Fibroblast of skin of right biceps (primary cell): ENCODE measurements around the gene RIC8B.
A peak's percentile ranks its signal among the peaks of the same experiment; 100 is the strongest.
"Not testable (repeated sequence)": the region's sequence is repeated elsewhere in the genome, so short reads cannot be mapped to it uniquely, and the experiment has no call there.

Experiments used
- DNase-seq: peaks from one replicate; pipeline ENCODE4 v3.0.0-alpha.2; 2013

RIC8B gene, protein sequence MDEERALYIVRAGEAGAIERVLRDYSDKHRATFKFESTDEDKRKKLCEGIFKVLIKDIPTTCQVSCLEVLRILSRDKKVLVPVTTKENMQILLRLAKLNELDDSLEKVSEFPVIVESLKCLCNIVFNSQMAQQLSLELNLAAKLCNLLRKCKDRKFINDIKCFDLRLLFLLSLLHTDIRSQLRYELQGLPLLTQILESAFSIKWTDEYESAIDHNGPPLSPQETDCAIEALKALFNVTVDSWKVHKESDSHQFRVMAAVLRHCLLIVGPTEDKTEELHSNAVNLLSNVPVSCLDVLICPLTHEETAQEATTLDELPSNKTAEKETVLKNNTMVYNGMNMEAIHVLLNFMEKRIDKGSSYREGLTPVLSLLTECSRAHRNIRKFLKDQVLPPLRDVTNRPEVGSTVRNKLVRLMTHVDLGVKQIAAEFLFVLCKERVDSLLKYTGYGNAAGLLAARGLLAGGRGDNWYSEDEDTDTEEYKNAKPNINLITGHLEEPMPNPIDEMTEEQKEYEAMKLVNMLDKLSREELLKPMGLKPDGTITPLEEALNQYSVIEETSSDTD

DNA sequence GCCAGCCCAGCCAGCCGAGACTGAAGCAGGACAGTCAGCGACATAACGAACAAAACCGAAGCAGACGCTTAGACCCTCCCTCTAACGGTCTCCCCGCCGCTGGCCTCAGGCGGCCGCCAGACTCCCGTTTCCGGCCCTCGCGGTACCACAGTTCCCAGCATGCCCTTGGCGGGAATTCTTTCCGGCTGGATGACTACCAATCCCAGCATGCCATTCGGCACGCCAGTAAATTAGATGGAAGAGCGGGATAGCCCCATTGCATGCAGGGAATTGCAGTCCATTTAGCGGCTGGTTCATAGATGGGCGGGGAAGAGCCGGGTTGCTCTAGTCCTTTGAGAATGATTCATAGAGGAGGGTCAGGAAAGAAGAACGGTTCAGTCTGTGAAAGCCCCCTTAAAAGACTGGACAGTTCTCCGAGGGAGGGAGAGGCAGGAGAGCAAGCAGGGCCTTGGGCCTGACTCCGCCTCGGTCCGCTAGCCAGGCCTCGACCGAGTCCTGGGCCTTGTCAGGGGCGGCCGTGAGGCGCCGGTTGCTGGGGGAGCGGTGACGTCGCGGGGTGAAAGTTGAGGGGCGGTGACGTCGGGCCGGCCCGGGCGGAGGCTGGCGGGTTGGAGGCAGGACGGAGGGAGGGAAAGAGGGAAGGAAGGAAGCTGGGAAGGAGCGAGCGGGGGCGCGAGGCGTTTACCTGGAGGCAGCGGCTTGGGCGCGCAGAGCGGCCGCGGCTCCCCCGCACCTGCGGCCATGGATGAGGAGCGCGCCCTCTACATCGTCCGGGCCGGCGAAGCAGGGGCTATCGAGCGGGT, at the start of gene RIC8B:
Gene RIC8B (plus strand): TSS at position 678 of the 803 bp plus-strand sequence. CDS start 64 bp downstream, at position 742.
- DNase-seq = peak; percentile 99

DNA sequence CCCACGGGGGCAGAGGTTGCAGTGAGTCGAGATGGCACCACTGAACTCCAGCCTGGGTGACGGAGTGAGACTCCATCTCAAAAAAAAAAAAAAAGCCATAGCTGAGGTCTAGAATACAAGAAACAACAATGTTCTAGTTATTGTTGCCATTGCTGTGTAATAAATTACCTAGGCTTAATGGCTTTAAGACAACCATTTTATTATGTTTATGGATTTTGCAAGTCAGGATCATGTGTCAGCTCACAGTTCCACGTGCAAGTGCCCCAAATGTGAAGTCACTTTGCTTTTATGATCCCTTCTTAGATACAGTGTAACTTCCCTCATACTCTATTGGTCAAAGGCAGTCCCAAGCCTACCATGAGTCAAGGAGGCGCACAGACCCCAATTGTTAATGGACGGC, 49.5 kb upstream of the RIC8B start:
- no peak for DNase-seq

DNA sequence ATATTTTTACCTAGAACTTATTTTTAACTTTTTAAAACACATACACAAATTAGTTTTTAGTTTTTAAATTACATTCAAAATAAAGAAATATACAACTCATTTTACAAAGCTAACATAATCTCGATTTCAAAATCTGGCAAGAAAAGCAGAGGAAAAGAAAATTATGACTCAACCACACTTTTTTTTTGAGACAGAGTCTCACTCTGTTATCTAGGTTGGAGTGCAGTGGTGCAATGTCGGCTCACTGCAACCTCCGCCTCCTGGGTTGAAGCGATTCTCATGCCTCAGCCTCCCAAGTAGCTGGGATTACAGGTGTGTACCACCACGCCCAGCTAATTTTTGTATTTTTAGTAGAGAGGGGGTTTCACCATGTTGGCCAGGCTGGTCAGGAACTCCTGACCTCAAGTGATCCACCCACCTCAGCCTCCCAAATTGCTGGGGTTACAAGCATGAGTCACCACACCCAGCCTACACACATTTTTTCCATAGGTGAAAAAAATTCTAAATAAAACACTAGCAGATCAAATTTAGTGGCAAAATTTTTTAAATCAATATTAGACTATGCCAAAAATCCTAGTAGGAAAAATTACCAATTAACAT, 47.8 kb upstream of the RIC8B start:
- DNase-seq = not testable (repeated sequence)

DNA sequence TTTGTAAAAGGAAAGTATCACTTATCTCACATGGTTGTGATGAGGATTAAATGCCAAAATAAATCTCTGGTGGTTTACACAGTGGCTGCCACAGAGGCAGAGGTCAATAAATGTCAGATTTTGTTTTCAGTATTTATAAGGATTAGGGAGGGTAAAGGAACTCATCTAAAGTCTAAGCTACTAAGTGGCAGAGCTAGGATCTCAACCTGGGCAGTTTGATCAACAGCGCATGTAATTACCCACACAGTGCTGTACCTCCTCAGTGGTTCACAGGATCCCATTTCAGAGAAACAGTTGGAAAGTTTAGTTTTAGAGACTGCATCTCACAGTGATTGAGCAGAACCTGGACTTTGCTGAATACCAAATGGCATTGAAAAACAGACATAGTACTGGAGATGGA, 44.9 kb upstream of the RIC8B start:
- no peak for DNase-seq

DNA sequence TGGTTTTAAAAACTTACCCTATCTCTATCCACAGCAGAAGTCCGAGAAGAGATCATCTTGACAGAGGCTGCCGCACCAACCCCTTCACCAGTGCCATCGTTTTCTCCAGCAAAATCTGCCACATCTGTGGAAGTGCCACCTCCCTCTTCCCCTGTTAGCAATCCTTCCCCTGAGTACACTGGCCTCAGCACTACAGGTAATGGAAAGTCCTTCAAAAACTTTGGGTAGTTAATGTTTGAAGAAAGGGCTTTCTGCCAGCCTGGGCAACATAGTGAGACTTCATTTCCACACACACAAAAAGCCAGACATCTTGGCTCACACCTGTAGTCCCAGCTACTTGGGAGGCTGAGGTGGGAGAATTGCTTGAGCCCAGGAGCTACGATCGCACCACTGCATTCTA, 41.6 kb upstream of the RIC8B start:
- DNase-seq = no peak

DNA sequence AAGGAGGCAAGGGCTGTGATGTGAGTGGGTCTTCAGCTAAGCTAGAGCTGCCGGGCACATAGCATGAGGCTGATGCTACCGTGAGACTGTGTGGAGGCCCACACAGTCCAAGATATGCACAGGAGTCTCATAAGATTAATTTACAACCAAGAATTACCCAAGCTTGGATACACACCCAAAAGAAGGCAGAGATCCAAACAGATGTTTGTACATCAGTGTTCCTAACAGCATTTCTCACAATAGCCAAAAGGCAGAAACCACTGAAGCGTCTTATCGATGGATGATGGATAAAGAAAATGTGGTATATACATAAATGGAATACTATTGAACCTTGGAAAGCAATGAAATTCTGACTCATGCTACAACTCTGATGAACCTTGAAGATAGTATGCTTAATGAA, 40.8 kb upstream of the RIC8B start:
- no peak for DNase-seq

DNA sequence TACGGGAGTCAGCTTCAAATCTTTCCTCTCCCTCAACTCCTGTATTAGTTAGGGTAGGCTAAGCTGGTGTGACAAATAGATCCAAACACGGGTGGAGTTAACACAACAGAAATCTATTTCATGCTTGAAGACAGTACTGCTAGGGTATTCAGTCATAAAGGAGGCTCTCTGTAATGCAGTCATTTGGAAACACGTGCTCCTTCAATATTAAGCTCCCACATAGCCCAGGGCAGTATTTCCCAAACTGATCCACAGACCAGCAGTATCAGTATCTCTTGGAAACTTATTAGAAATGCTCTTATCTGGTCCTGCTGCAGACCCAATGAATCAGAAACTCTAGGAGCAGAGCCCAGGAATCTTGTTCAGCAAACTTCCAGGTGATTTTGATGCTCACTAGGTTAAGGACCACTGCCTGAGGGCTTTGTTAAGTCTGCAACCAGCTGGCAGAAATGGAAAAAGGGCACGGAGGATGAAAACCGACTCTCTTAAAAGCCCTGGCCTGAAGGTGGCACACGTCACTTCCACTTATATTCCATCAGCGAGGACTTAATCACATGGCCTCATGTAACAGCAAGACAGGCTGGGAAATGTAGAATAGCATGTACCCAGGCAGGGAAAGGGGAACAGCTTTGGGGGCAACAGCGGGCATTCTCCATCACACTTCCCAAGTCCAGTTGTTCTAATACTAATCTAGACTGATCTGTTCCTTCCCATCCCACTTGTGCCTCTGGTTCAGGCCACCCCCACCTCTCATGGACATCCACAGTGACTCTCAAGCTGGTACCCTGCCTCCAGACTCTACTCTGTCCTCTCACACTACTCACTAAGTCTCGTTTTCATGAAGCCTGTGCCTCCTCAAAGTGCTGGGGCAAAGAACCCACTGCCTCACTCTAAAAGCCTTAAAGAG, 38.2 kb upstream of the RIC8B start:
- DNase-seq = no peak

DNA sequence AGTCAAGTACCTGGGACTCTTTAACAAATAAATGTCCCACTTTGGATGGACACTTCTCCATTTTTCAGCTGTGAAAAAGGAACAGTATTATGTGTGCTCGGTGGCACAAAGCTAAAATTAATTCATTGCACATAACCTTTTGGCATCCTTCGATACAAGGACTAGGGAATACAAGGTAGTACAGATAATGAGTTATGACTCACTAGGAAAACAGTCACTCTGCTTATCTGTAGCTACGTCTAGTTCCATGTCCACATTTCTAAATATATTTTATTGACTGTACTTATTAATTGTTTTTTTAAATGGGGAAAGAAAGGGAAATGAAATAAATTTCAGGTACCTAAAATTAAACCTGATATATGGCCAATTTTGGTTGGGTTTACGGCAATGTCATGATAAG, 35.2 kb upstream of the RIC8B start:
- DNase-seq = no peak

DNA sequence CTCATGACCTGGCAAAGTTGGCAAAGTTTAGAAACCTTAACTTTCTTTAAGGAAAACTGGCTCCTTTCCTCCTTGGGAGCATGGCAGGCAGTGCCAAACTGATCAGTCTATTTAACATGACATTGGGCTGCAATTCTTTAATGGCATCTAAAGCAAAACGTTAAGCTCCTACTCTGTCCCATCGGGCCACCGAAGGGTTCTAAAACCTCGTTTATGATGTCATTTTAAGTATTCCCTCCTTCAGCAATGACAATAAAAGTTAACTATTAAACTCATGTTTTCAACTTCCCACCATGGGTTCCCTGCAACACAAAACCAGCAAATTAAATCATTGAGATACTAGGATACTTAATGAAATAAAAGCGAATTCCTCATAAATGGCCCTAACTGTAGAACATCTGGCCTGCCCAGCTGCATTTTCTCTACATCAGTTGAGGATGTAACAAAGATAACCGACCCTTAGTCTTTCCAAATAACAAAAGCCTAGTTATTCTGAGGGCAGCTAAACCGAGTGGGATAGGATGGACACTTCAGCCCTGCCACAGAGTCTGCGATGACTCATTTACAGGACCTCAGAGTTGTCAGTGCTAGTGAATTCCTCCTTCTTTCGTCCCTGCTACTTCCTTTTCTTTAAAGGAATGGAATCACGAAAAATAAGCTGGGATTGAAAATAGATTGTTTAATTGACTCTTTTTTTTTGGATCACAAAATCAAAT, 34.5 kb upstream of the RIC8B start:
- no peak for DNase-seq

DNA sequence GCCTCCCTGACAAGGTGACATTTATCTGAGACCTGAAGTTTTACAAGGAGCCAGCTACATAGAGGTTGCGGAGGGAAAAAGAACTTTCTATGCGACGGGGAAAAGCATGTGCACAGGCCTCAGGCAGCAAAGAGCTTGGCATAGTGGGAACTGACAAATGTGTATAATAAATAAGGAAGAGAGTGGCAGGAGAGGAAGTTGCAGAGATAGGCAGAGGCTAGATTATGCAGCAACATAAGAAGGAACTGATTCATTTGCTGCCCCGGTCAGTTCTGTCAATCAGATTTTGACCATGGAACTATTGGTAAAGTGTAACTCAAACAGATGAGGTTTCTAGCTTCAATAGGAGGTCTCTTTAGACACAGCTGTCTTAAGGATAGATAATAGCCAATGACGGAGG, 33.7 kb upstream of the RIC8B start:
- no peak for DNase-seq

DNA sequence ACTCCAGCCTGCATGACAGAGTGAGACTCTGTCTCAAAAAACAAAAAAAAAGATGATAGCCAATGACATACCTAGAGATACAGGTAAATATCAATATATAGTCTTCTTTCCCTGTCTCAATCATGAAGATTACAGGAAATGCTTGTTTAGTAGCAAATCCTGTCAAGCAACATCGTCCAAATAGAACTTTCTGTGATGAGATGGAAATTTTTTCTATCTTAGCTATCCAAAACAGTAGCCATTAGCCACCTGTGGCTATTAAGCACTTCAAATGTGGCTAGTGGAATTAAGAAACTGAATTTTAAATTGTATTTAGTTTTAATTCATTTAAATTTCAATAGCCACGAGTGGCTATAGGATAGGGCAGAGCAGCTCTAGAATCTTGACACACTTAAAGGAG, 33.2 kb upstream of the RIC8B start:
- no peak for DNase-seq

DNA sequence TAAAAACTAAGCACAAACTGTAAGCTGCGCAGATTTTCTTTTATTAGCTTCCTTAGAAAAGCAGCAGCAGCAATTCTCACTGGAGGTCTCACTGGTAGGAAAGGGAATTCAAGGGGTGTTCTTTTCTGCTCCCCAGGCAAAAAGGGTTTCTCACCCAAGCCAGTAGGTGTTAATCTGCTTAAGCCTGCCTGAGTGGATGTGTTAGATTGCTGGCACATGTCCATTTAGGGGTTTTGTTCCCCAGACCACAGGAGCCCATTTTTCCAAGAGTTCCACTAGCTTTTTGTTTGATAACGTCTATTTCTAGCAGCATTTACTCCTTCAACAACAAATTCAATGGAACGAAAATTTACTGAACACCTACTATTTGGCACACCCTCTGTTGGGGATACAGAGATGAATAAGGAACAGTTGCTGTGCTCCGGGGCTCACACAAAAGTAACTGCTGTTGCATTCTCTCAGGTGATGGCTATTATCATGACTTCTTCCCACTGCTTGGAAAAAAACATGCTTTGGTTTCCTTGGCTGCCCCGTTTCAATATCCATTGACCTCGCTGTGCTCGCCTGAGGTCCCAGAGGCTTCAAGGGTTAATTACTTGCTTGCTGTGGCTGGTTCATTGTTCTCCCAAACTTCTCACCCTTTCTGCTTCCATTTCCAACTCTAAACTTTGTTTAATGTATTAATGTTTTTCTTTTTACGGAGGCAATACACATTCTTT, 31.1 kb upstream of the RIC8B start:
- DNase-seq = no peak

DNA sequence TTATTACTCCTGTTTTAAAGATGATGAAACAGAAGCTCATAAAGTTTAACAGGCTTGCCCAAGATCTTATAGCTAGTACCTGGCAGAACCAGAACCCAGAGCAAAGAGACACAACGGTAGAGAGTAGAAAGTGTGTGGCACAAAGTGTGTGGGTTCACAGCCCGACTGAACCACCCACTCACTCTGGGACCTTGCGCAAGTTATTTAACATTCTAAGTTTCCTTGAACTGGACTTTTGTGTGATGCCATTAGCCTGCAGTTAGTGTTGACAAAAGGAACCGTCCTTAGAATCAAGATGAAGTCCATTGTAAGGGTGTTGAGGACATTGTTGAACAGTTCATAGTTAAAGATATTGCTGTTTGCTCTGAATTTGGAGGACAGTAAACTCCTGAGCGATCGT, 29.9 kb upstream of the RIC8B start:
- no peak for DNase-seq

DNA sequence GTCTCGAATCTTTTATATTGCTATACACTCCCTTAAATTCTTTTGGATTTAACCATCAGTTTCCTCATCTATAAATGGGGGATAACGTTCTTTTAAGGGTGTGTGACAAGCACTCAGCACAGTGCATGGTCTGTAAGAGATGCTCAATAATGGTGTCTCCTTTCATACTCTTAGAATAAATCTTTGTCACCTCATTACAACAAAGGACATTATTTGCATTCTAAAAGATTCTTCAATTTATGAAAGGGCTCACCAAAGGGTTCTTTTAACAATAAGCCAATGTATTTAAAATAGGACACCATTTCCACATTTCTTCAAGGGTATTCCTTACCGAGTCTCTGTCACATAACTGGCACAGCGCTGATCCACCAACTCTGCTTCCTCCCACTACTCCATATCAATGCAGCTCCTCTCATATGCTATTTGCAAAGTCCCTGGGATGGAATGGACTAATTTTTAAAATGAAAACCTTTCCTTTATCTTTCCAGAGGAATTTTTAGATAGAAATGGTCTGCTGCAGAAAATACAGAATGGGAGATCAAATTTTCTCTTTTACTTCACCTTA, 29.2 kb upstream of the RIC8B start:
- no peak for DNase-seq

DNA sequence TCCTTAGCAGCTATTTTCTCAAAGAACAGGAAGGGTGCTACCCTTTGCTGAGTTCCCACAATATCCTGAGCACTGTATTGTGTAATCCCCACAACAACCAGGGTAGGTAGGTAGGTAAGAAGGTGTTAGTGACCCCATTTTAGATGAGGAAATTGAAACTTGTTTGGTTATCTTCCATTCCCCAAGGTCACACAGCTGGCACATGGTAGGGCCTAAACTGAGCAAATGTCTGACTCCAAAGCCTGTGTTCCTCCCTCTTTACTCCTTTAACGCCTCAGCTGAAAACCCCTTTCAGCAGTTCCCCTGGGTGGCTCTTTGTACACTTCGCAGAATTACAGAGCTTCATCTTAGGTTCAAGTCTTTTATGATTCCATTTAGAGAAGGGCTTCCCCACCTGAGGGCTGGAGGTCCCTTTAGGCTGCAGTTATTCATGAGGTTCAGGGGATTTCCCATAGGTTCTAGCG, 26.5 kb upstream of the RIC8B start:
- no peak for DNase-seq

DNA sequence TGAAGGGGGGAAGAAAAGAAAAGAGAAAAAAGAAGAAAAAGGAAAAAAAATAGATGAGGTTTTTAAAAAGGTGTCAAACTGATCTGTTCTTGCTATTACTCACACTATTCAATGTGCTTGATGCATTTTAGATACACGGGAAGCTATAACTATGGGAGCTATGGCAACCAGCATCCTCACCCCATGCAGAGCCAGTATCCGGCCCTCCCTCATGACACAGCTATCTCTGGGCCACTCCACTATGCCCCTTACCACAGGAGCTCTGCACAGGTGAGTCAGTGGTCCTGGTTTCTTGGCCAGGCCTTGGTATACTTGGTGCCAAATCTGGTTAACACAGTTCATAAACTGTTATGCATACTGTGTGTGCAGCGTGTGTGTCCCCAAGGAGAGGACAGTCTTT, 24.0 kb upstream of the RIC8B start:
- no peak for DNase-seq

DNA sequence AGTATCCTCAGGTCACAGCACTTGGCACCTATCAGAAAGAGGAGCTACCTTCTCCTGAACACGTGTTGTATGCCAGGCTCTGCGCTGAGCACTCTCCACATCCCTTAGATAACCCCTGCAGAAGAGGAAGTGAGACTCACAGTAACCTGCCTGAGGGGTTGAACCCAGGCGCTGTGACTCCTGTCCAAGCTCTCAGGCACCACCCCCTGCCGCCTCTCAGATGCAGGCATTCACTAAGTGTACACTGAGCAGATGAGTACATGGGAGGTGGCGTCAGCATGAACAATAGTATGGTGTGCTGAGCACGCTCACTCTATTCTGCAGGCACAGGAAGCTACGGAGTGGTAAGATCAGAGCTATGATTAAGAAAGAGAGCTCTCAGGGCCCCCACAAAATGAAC, 21.0 kb upstream of the RIC8B start:
- no peak for DNase-seq

DNA sequence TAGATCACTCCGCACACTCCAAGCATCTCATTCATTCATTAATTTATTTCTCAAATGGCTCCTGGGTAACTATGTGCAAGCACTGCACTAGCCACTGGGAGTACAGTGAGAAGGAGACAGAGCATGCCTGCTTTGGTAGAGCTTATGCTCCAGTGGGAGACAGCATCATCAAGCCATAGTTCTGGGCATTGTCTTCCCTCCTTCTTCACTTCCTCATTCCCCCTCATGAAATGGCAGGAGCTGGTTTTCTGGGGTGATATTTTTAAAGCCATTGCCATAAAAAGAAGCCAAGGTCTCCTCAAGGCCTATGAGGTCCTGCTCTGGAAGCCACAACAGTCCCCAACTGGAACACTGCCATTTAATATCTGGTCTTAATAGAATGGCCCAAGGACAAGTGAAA, 20.2 kb upstream of the RIC8B start:
- DNase-seq = no peak

DNA sequence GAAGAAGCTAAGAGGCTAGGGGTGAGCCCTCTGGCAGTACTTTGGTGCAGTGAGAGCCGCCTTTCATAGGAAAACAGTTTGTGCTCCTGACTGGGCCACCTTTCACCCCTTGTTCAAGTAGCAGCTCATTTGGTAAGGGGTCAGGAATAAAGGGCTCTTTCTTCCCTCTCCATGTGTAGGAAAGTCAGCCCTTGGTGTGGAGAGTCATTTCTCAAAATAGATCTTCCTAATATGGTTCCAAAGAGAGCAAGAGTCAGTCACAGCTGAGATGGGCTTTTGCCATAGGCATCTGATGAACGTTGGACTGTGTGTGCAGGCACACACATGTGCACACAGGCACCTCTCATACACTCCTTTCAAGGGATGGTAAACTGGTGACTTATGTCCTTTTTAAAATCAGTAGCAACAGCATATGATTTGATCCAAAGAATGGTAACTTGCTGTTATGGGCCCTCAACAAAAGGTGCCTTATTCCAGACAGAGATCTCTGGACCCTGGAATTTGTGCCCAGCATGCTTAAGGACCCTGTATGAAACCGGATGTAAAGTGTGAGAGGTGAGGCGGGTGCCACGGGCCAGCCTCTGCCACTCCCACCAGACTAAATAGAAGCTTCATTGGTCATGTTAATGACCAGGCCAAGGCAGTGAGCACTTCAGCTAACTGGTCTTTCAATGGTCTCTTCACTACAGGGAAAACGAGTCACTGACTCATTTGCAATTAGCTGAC, 16.7 kb upstream of the RIC8B start:
- no peak for DNase-seq
